GM21619 (cell line): ENCODE measurements around the gene UNKL.

Experiments used
- ATAC-seq: cut with Tn5 transposase; IDR thresholded peaks from one replicate; pipeline ENCODE4 v1.9.1; 2021; ENCODE audit not compliant: unreplicated experiment

The UNKL gene

GRCh38 chr16:1432388-1433262 lies 18.1 kb upstream of the UNKL start:
- ATAC-seq: no peak

- no peak for ATAC-seq
Observed at GRCh38 chr16:1431497-1432270, 17.2 kb upstream of the UNKL start.

- no peak for ATAC-seq
Observed at GRCh38 chr16:1430759-1431496, 16.4 kb upstream of the UNKL start, which contains the start of gene PERCC1. TSS of gene PERCC1 (plus strand) at chr16:1431078. CDS start at chr16:1432594, 1,516 bp downstream.

DNA sequence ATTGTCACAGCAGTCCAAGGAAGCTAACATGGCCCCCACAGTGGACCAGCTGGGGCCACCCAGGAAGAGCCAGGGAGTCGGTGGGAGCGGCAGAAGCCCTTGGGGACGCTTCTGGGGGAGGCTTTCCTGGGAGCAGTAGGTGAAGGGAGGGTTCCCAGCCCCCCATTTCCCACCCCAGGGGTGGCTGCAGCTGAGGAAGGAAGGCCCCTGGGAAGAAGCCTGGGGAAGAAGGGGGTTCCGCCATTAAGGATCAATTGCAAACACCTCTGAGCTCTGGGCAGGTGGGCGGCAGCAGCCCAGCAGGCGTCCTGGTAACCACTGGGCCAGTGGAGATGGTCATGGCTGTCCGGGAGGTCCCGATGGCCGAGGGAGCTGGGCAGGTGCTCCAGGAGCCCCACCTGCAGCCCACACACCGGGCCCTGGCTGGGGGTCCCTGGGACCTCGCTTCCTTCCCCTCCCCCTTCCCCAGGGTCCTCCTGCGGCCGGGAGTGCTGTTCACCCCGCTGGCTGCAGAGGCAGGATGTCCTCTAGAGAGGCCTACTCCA lies 15.8 kb upstream of the UNKL start:
- no peak for ATAC-seq

GRCh38 chr16:1429631-1430030 lies 15.1 kb upstream of the UNKL start:
- ATAC-seq: no peak

GRCh38 chr16:1429012-1429411 lies 14.5 kb upstream of the UNKL start:
- ATAC-seq: no peak

DNA sequence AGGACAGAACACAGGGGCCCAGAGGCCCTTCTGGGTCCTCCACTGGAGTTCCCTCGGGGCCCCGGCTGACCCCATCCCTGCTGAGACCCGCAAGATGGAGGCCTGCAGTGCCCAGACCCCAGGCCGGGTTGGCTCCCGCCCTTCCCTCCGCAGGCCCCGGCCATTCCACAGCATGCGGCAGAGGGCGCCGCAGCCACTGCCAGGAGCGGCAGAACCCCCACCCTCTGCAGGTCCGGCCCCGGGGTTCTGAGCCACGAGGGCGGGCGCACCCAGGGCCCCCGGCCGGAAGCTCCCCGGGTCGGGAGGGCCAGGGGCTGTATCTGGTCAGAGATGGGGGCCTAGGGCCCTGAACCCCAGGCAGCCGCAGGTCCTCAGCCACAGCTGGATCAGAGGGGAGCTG lies 14.0 kb upstream of the UNKL start:
- no peak for ATAC-seq

DNA sequence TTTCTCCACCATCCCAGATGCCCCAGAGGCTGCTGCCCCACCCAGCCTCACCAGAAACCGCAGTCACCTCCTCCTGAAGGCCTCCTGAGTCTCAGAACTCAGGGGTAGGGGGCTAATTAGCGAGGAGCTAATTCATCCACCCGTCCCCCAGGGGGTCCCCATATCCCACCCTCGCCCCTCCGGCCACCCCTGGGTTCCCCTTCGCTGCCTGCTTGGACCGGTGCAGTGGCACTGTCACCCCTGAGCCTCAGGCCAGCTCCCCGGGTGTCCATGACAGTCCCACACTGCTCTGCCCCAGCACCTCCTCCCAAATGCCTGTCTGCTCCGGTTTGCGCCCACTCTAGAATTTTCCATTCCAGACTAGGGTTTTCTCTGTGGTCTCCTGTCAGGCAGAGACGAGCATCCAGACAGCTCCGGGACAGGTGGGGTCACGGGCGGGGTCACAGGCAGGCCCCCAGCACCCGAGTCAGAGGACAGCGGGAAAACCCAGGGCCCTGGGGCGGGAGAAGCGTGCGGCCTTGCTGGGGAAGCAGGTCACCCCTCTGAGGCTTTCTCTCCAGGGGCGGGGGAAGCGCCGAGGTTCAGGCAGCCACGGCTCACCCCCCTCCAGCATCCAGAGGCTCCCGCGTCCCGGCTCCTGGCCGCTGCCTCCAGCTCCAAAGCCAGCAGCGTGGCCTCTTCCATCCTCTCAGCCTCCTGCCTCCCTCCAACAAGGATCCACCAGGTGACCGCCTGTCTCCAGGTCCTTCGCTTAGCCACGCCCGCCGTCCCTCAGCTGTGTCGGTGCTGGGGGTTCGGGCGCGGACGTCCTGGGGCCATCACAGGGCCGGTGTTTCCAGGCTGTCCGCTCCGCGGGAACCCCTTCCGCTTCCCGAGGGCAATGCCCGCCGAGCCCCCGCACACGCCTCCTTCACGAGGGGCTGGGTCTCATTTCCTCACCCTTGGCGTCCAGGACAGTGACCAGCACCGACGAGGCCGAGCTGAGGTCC lies 13.3 kb upstream of the UNKL start:
- no peak for ATAC-seq

GRCh38 chr16:1426734-1427471 lies 12.4 kb upstream of the UNKL start:
- ATAC-seq: no peak

GRCh38 chr16:1425616-1426370 lies 11.3 kb upstream of the UNKL start:
- ATAC-seq: no peak

GRCh38 chr16:1424028-1424427 lies 9.5 kb upstream of the UNKL start:
- no peak for ATAC-seq

DNA sequence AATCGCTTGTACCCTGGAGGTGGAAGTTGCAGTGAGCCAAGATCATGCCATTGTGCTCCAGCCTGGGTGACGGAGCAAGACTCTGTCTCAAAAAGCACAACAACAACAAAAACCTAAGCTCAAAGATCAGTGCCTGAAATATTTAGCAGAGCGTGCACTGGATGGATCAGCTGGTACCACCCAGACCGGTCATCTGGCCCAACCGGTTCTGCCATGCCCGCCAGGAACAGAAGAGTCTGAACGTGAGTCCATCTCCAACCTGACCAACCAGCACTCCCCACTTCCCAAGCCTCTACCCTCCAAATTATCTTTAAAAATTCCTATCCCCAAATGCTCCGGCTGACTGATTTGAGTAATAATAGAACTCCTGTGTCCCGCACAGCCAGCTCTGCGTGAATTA lies 7.6 kb upstream of the UNKL start:
- ATAC-seq: no peak

DNA sequence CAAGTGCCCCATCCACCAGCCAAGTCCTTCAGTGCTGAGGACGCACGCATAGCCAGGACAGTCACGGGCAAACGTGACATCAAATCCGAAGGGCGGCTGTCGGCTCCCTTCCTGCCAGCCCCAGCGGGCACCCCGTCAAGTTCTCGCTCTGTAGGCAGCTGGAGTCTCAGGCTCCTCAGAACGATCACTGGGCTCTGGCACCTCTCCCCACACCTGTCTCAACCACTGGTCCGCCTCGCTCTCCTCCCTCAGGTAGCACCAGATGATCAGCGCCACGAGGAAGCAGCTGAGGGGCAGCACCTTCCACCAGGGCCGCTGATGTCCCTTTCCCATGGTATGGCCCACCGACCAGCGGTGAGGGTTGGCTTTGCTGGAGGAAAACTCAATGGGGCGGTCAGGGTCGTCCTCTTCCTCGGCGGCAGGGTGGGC lies 5.6 kb upstream of the UNKL start:
- peak; percentile 2 for ATAC-seq

GRCh38 chr16:1416521-1416941 lies 2.0 kb upstream of the UNKL start:
- ATAC-seq: no peak

GRCh38 chr16:1413684-1414531 lies 596 bp downstream of the UNKL start:
- no peak for ATAC-seq

GRCh38 chr16:1412847-1413246 lies 1.7 kb downstream of the UNKL start:
- no peak for ATAC-seq

GRCh38 chr16:1408171-1408837 lies 6.2 kb downstream of the UNKL start:
- ATAC-seq: peak; percentile 73
